HL-60 (cell line): Measurements from ENCODE around the gene POMP.

ENCODE experiments used
- GABPA ChIP-seq: IDR thresholded peaks from 2 replicates; pipeline ENCODE4 v1.6.1; 2012; ENCODE audit warnings: low read depth
- REST ChIP-seq: IDR thresholded peaks from 2 replicates; pipeline ENCODE4 v1.6.1; 2012; ENCODE audit warnings: low read depth; ENCODE audit not compliant: insufficient replicate concordance
- TF ChIP-seq, protein P1 (sequence below): IDR thresholded peaks from one replicate; pipeline ENCODE4 v1.5.1; 2011; ENCODE audit warnings: low read length, control low read depth, inconsistent platforms; ENCODE audit not compliant: insufficient read depth

- TF ChIP-seq, protein P1, sequence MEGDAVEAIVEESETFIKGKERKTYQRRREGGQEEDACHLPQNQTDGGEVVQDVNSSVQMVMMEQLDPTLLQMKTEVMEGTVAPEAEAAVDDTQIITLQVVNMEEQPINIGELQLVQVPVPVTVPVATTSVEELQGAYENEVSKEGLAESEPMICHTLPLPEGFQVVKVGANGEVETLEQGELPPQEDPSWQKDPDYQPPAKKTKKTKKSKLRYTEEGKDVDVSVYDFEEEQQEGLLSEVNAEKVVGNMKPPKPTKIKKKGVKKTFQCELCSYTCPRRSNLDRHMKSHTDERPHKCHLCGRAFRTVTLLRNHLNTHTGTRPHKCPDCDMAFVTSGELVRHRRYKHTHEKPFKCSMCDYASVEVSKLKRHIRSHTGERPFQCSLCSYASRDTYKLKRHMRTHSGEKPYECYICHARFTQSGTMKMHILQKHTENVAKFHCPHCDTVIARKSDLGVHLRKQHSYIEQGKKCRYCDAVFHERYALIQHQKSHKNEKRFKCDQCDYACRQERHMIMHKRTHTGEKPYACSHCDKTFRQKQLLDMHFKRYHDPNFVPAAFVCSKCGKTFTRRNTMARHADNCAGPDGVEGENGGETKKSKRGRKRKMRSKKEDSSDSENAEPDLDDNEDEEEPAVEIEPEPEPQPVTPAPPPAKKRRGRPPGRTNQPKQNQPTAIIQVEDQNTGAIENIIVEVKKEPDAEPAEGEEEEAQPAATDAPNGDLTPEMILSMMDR: no peak
- TF ChIP-seq GABPA (no peak), REST (no peak)
These were observed 8.6 kb upstream of the POMP start for GRCh38 chr13:28650284-28650683.
